Activated CD8-positive, alpha-beta memory T cell treated with anti-CD3 and anti-CD28 coated beads for 24 hours (primary cell): Measurements from ENCODE around the gene METTL21A.

ENCODE experiments used
- DNase-seq: peaks from one replicate; pipeline ENCODE4 v3.0.0-alpha.2; 2020

The METTL21A gene

GRCh38 chr2:207621501-207622039 is 3.6 kb downstream of the METTL21A start:
- DNase-seq = no peak

- DNase-seq = no peak
Observed at GRCh38 chr2:207619764-207620203, 5.4 kb downstream of the METTL21A start.

- DNase-seq = no peak
Observed at GRCh38 chr2:207617011-207617671, 8.1 kb downstream of the METTL21A start.

- DNase-seq = no peak
Observed at GRCh38 chr2:207616185-207616584, 9.0 kb downstream of the METTL21A start.

GRCh38 chr2:207614824-207615223 is 10.4 kb downstream of the METTL21A start:
- DNase-seq = no peak

GRCh38 chr2:207612714-207613113 is 12.5 kb downstream of the METTL21A start:
- no peak for DNase-seq

GRCh38 chr2:207606829-207607228 is 18.4 kb downstream of the METTL21A start:
- no peak for DNase-seq

GRCh38 chr2:207606399-207606798 is 18.8 kb downstream of the METTL21A start:
- DNase-seq = no peak

- no peak for DNase-seq
Observed at GRCh38 chr2:207603486-207603885, 21.7 kb downstream of the METTL21A start.

GRCh38 chr2:207601774-207602173 is 23.4 kb downstream of the METTL21A start:
- DNase-seq = no peak

- no peak for DNase-seq
Observed at GRCh38 chr2:207600231-207600630, 25.0 kb downstream of the METTL21A start.

- no peak for DNase-seq
Observed at GRCh38 chr2:207599636-207600035, 25.6 kb downstream of the METTL21A start.

GRCh38 chr2:207594731-207595130 is 30.5 kb downstream of the METTL21A start:
- DNase-seq = no peak

GRCh38 chr2:207594264-207594663 is 30.9 kb downstream of the METTL21A start:
- no peak for DNase-seq

- no peak for DNase-seq
Observed at GRCh38 chr2:207593277-207593676, 31.9 kb downstream of the METTL21A start.

- no peak for DNase-seq
Observed at GRCh38 chr2:207589143-207589542, 36.1 kb downstream of the METTL21A start.

GRCh38 chr2:207587305-207587704 is 37.9 kb downstream of the METTL21A start:
- no peak for DNase-seq

GRCh38 chr2:207584952-207585351 is 40.2 kb downstream of the METTL21A start:
- no peak for DNase-seq

GRCh38 chr2:207571370-207571769 is 53.8 kb downstream of the METTL21A start:
- DNase-seq = no peak

GRCh38 chr2:207567671-207568070 is 57.5 kb downstream of the METTL21A start:
- no peak for DNase-seq

GRCh38 chr2:207565736-207566500 is 59.3 kb downstream of the METTL21A start:
- DNase-seq = no peak
